MM.1S (cell line): ENCODE data around the gene RABEPK.
"Not testable (repeated sequence)": the region's sequence is repeated elsewhere in the genome, so short reads cannot be mapped to it uniquely, and the experiment has no call there.

ENCODE experiments used
- EZH2phosphoT487 ChIP-seq: fragments of 300-600 bp; sonication (generic); IDR thresholded peaks from 2 replicates; pipeline ENCODE4 v1.6.1; 2018; ENCODE audit warnings: antibody characterized with exemption, low read length
- TF ChIP-seq, protein P1 (sequence below): fragments of 300-600 bp; sonication (generic); IDR thresholded peaks from 2 replicates; pipeline ENCODE4 v1.5.1; 2016; ENCODE audit warnings: antibody characterized with exemption, low read length, mixed read lengths

GRCh38 chr9:125224858-125225257 is 24.5 kb downstream of the RABEPK start:
- TF ChIP-seq, protein P1, sequence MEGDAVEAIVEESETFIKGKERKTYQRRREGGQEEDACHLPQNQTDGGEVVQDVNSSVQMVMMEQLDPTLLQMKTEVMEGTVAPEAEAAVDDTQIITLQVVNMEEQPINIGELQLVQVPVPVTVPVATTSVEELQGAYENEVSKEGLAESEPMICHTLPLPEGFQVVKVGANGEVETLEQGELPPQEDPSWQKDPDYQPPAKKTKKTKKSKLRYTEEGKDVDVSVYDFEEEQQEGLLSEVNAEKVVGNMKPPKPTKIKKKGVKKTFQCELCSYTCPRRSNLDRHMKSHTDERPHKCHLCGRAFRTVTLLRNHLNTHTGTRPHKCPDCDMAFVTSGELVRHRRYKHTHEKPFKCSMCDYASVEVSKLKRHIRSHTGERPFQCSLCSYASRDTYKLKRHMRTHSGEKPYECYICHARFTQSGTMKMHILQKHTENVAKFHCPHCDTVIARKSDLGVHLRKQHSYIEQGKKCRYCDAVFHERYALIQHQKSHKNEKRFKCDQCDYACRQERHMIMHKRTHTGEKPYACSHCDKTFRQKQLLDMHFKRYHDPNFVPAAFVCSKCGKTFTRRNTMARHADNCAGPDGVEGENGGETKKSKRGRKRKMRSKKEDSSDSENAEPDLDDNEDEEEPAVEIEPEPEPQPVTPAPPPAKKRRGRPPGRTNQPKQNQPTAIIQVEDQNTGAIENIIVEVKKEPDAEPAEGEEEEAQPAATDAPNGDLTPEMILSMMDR: not testable (repeated sequence)
- not testable (repeated sequence) for TF ChIP-seq EZH2phosphoT487
